ENCODE measurements around the gene FAM3A.

Gene FAM3A

DNA sequence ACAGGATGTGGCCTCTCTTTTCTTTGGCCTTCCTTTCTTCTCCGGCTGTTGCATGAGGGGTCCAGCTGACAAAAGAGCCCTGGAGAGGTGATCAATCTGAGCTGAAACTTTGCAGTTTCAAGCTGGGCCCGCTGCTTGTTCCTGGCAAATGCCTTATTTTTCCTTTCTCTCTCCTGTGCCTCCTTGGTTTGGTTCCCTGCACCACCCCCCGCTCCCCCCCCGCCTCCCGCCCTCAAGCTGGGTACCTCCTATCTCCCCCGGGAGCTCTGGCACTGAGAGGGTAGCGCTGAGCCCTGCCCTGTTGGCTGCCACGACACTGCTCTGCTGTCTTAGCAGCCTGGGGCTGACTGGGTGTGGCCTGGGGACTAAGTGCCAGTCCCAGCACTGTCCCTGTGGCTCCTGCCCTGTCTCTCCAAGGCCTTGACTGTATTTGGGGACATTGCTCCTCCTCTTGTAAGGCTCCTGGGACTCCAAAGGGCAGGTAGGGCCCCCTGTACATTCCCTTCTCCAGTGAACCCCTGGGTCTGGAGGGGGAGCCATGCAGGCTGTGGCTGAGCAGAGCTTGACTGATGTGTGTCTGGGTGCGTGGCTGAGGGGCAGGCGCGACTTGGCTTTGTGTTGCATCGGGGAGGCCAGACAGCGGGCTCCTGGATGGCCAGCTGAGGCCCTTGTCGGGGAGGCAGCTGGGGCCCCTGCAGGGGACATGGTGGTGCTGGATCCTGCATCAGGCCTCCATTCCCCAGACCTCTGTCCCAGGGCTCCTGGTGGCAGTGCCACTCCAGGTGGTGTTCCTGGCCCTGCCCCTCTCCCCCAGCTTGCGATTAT, 56.9 kb downstream of the FAM3A start:
- DNase-seq (ENCODE audit: low read depth) = no peak

DNA sequence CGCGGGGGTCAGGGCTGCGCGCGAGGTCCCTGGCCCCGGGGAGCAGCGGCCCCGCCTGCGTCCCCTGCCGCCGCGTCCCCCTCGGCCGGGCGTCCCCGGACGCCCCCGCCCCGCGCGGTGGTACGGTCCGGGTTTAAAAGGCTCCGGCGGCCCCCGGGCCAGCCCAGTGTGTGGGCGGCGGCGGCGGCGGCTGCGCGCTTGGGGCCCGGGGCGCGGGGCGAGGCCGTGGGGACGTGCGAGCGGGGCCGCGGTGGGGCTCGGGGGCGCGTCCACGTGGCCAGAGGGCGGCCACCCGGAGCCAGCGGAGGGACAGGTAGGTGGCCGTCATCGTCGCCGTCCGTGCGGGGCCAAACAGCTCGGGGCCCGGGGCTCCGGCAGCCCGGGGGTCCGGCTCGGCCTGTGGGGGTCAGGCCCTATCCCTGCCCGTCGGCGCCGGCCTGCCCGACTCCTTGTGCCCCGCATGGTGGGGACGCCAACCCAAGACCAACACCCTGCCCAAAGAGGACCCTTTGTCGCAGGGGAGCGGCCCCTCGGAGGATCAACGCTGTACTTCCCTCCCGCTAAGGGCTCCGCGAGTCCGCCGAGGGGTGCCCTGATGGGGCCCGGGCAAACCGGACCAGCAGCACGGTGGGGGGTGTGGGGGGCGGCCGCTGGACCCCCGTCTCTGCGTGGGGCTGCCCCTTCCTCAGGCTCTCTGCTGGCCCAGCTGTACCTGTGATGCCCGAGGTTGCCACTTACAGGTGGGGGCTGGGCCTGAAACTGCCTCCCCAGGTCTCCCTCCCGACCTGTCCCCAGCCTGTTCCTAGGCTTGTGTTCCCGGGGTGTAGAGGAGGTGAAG, 57.7 kb downstream of the FAM3A start, which contains the start of gene PLXNA3:
PLXNA3 (plus strand) TSS at position 166 of the 838 bp plus-strand sequence. CDS start 1,903 bp downstream, outside the sequence.
- DNase-seq (ENCODE audit: low read depth) = peak; percentile 48

GRCh38 chrX:154457491-154458115, 58.4 kb downstream of the FAM3A start:
- DNase-seq (ENCODE audit: low read depth) = peak; percentile 39

Data from stimulated activated CD8-positive, alpha-beta memory T cell treated with anti-CD3 and anti-CD28 coated beads, Interleukin-12 subunit alpha, Interleukin-12 subunit beta, amount 100 ng/mL, for 4 hours (primary cell).